BE2C (cell line): Measurements from ENCODE around the gene TMEM26.

ENCODE experiments used
- DNase-seq: peaks from one replicate; pipeline ENCODE4 v3.0.0-alpha.2; 2020
- H3K27me3 ChIP-seq: fragments of 250-450 bp; sonication (Bioruptor Pico); 2 replicates; pipeline ENCODE4 v1.5.1; 2020; ENCODE audit warnings: mild to moderate bottlenecking
- H3K36me3 ChIP-seq: fragments of 250-450 bp; sonication (Bioruptor Pico); 2 replicates; pipeline ENCODE4 v1.5.1; 2020; ENCODE audit warnings: mild to moderate bottlenecking
- H3K4me1 ChIP-seq: fragments of 250-450 bp; sonication (Bioruptor Pico); 2 replicates; pipeline ENCODE4 v1.5.1; 2020
- H3K4me3 ChIP-seq: 2 replicates; pipeline ENCODE4 v1.5.1; 2011; ENCODE audit warnings: low read depth, low read length
- H3K9me3 ChIP-seq: fragments of 250-450 bp; sonication (Bioruptor Pico); 2 replicates; pipeline ENCODE4 v1.5.1; 2020
- TF ChIP-seq, protein P1 (sequence below): IDR thresholded peaks from 2 replicates; pipeline ENCODE4 v1.5.1; 2012; ENCODE audit warnings: mild to moderate bottlenecking, low read depth, low read length

TMEM26 gene

DNA sequence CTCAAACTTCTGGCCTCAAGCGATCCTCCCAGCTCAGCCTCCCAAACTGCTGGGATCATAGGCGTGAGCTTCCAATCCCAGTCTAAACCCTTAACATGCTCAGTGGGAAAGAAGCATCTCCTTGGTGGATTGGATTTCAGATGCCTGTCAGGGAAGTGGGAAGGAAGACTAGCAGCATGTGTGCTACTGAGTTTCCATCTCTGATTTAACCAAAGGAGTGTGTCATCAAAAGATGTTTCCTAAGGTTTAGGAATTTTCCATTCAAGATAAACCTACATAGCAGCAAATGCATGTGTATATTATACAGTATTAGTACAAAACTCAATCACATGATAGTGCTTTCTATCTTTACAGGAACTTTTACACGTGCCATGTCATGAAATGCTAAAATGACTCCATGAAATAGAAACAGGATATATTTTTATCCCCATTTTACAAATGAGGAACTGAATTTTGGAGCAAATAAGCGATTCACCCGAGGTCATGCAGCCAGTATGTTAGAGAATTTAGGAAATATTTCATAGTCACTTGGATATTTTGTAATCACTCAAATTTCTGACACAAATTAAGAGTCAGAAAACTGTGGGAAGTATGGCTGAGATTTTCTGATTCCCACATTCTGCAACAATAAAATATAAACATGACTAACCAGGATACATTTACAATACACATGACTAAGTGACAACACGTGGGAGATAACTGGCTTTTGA lies 11.4 kb upstream of the TMEM26 start:
- no peak for DNase-seq
- TF ChIP-seq, protein P1, sequence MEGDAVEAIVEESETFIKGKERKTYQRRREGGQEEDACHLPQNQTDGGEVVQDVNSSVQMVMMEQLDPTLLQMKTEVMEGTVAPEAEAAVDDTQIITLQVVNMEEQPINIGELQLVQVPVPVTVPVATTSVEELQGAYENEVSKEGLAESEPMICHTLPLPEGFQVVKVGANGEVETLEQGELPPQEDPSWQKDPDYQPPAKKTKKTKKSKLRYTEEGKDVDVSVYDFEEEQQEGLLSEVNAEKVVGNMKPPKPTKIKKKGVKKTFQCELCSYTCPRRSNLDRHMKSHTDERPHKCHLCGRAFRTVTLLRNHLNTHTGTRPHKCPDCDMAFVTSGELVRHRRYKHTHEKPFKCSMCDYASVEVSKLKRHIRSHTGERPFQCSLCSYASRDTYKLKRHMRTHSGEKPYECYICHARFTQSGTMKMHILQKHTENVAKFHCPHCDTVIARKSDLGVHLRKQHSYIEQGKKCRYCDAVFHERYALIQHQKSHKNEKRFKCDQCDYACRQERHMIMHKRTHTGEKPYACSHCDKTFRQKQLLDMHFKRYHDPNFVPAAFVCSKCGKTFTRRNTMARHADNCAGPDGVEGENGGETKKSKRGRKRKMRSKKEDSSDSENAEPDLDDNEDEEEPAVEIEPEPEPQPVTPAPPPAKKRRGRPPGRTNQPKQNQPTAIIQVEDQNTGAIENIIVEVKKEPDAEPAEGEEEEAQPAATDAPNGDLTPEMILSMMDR: no peak
- no peak overlapping the region for H3K4me3 ChIP-seq
- H3K27me3 ChIP-seq: no peaks in the 10 kb centered on the region
- no peaks in the 10 kb centered on the region for H3K4me1 ChIP-seq
- H3K36me3 ChIP-seq: no peaks in the 10 kb centered on the region
- H3K9me3 ChIP-seq: no peaks in the 10 kb centered on the region

DNA sequence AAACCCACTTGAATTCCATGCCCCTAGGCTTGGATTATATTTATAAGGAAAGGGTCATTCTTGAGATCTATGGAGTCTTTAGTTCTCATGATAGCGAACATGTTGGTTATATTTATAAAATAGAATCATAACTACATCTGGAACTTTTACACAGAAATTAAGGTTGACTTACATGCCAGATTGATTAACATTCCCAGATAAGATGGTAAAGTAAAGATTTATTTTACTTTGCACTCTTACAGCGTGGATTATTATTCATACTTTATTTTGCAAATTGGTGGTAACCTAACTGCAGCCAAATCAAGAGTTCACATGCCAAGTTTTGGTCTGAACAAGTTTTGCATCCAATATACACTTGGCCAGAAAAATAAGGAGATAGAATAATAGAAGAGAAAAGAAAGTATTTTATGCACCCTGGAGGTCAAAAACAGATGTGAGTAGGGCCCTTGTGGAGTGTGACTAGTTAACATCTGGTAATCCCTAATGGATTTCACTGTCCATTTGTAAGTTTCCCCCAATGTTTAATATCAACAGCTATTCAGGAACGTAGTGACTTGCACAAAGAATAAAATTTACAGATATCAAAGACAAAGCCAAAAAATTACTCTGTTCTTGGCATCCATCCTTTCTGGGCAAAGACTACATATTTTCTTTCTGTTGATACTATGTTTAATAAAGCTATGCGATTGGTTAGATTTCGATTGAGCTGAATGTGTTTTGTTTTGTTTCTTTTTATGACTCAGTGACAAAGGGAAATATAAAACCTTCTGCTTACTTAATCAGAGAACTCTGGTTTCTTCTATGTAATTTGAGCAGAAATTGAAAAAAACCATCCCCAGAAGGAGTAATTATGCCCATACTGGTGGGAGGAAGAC lies 10.1 kb upstream of the TMEM26 start:
- no peaks in the 10 kb centered on the region for H3K9me3 ChIP-seq
- no peak for DNase-seq
- TF ChIP-seq, protein P1: no peak

DNA sequence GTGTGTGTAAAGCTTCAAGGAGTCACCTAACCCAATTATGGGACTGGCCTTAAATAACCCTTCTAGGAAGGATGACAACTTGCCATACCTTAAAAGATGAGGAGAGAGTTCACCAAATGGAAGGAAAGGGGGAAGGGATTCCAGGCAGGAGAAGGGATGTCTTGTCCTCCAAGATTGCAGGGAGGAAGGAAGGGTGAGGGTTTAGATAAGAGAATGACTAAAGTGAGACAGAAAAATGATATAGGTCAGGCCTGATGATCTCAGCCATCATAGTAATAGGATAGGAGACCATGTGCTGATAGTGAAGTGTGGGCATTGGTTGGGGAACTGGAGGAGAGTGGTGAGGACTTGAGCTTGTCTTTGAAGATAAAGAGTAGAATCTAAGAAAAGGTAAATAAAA lies 7.7 kb upstream of the TMEM26 start:
- TF ChIP-seq, protein P1: no peak
- no peak for DNase-seq

More for the DNA sequence above, 10.1 kb upstream of the TMEM26 start:
- Histone ChIP-seq H3K36me3 (no peaks in the 10 kb centered on the region), H3K4me1 (no peaks in the 10 kb centered on the region), H3K27me3 (no peaks in the 10 kb centered on the region), H3K4me3 (no peak overlapping the region)

DNA sequence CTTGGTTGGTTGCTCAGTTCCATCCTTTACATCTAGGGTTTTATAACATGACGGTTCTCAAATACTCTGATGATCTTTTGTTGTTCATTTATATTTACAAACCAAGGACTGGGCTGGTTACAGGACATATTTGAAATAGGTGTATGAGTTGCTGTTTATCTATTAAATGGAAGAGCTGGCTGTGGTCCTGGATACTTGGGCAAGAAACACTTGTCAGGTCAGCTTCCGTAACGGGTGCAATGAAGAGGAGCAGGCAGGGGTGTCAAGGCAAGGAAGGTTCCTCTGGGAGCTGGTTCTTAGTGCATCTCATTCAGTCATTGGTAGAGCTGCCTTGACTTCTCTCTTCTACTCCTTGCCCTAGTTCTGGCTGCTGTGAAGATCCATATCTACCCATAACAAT lies 4.8 kb upstream of the TMEM26 start:
- H3K27me3 ChIP-seq: peaks cover 4% of the 10 kb centered on the region; the same call in 1 of the 2 replicates
- H3K4me1 ChIP-seq: no peaks in the 10 kb centered on the region
- TF ChIP-seq, protein P1: no peak
- DNase-seq: no peak
- H3K4me3 ChIP-seq: no peak overlapping the region
- H3K36me3 ChIP-seq: no peaks in the 10 kb centered on the region
- H3K9me3 ChIP-seq: no peaks in the 10 kb centered on the region

More for the DNA sequence above, 7.7 kb upstream of the TMEM26 start:
- no peaks in the 10 kb centered on the region for H3K4me1 ChIP-seq
- H3K9me3 ChIP-seq: no peaks in the 10 kb centered on the region
- H3K4me3 ChIP-seq: no peak overlapping the region
- H3K27me3 ChIP-seq: no peaks in the 10 kb centered on the region
- H3K36me3 ChIP-seq: no peaks in the 10 kb centered on the region

DNA sequence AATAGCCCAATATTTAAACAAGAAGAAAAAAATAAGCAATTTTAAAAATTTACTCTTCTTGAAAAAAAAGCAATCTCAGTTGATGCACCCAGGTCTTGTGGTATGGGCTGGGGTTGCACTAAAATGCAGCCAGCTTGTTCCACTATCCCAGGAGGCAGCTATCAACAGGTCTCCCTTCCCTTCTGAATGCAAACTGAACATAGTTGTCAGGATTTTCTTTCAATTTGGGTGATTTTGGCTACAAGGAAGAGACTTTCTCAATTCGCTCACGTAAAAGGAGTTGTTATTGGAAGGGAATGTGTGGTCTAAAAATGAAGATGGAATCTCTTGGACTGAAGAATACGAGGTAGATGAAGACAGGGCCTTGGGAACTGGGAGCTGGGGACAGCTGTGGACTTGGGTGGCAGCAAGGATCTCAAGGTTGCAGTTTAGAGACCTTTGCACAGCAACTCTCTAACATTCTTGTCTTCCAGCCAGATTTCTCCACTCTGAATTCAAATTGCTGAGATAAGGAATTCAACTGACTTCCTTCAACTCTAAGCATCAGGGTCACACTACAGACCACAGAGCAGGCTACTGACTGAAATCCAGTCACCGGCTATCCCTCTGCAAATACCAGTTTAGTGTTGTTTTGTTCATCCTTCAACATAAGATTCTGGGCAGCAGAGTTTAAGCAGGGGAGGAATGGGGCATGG lies 3.1 kb upstream of the TMEM26 start:
- no peaks in the 10 kb centered on the region for H3K4me1 ChIP-seq
- H3K9me3 ChIP-seq: no peaks in the 10 kb centered on the region
- DNase-seq: no peak
- peaks cover 14% of the 10 kb centered on the region; the same call in 1 of the 2 replicates for H3K27me3 ChIP-seq
- TF ChIP-seq, protein P1: no peak
- no peaks in the 10 kb centered on the region for H3K36me3 ChIP-seq
- no peak overlapping the region for H3K4me3 ChIP-seq
